ENCODE measurements around the gene MINAR2.

MINAR2 gene, protein sequence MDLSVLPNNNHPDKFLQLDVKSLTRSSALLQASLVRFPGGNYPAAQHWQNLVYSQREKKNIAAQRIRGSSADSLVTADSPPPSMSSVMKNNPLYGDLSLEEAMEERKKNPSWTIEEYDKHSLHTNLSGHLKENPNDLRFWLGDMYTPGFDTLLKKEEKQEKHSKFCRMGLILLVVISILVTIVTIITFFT

DNA sequence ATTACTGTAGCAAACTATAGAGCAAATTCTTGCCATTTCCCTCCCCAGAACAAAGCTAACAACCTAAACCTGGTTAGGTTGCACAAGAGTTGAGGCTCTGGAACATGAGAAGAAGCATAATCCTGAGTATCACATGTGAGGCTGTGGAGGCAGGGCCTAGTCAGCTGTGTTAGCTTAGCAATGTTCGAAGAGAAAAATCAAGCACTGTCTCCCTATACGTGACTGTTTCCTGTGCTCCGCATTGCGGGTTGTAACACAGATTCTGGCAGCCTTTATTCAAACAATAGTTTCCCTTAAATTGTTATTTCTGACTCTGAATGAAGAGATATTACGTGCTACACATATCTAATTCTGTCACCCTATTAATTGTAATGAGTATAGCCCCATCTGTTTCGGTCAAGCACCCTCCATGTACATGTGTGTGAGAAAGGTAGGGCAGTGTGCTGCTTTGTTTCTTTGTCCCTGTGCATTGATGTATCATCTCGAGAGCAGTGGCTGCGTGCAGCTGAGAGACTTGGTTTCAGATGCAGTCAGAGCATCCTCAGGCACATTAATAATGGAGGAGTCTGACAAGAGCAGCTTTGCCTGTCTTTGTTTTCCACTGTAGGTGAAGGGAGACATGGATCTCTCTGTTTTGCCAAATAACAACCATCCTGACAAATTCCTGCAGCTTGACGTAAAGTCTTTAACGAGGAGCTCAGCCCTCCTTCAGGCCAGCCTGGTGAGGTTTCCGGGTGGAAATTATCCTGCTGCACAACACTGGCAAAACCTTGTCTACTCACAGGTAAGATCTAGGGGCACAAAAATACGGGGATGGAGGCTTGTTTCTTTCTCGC is at the start of gene MINAR2:
Gene MINAR2 (plus strand): TSS at position 523 of the 836 bp plus-strand sequence. CDS start 97 bp downstream, at position 620.
- no peak for DNase-seq

DNA sequence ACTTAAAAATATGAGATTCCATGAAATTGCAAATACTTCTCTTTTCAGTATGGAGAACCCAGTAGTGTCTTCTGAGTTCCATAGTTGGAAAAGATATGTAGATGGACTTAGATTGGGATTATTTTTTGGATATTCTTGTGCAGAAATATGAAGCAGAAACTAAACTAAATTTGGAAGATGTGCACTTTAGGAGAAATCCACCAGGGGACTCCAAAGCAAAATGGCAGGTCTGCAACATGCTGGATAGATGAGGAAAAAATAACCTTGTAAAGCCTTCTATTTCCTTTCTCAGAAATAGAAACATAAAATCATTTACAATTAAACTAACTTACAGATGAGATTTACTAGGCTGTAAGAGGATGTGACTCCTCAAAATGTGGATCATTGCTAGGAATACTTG is 49.2 kb upstream of the MINAR2 start:
- DNase-seq = no peak

DNA sequence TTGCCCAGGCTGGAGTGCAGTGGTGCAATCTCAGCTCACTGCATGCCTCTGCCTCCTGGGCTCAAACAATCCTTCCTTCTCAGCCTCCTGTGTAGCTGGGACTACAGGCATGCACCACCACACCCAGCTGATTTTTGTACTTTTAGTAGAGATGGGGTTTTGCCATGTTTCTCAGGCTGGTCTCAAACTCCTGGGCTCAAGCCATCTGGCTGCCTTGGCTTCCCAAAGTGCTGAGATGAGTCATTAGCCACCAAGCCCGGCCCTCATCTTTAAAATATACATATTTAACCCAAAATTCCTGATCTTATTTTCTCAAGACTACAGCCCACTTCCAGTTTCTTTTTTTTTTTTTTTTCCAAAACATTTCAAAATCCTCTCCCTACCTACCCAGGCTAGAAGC is 31.7 kb upstream of the MINAR2 start:
- DNase-seq = no peak

DNA sequence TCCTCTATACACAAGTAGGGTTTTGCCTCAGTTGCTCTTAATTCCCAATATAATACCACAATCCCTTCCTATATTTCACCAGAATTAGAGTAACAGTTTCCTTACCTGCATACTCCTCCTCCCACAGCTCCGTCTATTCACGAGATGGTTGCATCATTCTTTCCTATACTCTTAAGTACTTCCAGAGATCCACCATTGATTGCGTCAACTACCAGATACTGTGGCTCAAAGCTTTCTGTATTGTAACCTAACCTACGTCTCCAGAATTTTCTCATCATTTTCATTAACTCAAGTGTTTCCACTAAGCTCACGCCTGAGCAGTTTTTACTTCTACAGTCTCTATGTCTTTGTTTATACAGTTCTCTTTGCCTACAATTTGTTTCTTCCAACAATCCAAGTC is 31.2 kb upstream of the MINAR2 start:
- no peak for DNase-seq

DNA sequence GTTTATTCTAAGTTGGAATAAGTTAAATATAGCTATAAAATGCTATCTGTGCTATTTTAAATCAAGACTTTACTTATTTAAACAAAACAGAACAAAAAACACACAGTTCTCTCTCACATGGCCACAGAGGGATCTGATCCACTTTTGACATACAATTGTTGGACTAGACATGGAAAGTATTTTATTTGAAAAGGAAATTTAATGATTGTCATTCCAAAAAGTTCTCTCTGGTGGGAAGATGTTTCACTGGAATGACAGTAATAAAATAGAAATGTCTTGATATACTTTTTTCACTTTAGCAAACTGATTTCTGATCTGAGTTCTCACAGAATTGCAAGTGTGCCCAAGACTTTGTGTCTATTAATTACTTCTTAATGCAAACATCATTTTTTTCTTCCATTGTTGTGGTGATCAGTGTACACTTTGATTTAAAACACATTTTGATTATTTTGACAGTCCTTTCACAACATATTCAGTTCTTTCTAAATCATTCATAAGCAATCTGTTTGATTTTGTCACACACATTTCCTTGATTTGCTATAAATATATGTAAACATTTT is 30.1 kb upstream of the MINAR2 start:
- no peak for DNase-seq

DNA sequence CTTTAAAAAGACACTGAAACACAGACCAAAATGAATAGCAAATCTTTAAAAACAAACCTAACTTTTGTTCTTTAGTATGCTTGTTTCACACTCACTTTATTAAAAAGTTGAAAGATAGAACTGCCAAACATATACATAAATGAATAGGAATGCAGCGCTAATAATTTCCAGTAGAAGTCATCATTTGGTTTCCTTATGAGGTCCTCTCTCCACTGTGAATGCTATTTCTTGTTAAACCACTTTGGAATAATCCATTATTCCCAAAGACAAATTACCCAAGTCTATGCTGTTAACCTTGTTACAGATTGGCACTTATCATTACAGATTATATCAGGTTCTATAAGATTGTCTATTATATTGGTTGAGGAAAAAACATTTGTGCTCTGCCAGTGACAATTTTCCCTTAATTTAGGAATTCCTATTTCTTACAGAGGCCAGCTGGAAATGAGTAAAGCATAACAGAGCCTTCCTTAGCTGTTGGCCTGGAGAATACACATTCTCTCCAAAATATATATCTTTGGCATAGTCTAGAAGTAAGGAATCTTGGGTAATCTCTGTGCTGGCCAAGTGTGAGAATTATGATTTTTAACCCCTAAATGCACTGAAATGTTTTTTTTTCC is 29.3 kb upstream of the MINAR2 start:
- DNase-seq = no peak

DNA sequence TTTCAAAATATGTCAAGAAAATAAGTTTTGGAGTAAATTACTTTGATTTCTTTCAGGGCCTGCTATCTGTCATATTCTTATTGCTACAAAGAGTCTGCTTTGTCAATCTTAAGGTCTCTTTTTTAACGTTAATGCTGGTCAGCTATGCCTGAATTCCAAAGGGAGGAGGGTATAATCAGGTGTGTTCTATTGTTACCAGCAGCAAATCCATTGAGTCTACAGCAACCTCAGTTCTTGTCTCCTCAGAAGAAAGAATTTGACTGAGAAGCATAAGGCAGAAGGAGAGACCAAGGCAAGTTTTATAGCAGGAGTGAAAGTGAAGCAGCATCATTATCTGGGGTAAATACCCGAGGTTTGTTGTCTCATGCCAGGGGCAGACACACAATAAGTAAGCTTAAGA is 23.7 kb upstream of the MINAR2 start:
- DNase-seq = no peak

DNA sequence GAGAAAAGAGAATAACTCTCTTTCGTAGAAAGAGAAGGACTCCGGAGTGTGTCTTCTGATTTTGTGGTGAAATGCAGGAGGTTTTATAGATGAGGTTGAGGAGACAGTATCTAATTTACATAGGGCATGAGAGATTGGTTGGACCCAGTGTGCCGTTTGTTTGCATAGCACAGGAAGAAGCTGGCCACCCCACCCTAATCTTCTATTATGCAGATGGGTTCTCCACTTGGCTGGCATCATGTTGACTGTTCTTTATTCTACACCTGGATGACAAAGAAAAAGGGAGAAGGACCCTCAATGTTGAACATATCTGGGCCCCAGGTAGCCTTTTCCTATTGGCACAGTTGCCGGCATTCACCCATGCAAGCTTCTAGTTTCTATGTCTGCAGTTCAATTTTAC is 23.2 kb upstream of the MINAR2 start:
- DNase-seq = no peak

DNA sequence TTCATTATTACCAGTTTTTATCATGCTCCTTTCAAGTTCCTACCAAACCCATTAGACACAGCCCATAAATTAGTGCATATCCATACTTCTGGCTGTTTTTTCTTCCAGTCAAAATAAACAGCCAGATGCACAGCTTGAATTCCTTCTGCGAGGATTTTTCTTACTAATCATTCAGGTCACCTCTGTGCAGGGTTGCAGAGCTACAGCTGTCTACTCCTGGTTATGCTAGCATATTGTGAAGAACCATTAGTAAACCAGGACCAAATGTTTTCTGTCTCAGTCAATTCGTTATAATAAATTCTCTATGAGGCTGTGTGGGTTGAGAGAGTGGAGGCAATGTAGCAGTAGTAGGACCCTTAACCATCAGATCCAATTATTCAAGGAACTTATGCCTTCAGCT is 8.1 kb upstream of the MINAR2 start:
- no peak for DNase-seq

DNA sequence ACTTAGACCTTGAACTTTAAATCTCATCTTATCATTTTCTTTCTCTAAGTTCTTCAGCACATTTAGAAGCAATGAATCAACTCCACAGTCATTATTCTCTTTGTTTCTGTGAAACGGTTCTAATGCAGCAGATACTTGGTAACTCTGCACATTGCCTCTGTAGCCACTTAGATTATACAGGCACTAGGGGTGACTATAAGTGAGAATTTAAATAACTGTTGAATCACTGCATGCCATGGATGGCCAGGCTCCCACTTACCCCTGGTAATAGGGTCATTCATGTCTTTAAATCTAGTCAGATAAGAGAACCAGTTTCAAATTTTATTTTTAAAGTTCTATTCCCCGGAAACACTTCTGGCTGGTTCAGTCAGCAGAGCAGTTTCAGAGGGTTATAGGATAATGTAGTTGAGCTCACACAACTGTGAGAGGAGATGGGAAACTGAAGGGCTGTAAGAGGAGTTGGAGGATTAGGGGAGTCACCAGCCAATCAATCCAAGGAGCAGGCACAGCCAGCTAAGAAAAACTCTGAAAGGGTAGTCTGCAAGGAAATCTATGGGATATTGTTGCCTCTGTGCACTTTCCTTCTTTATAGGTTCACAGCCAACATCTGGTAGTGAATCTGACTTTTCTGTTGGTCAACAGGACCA is 4.2 kb upstream of the MINAR2 start:
- DNase-seq = no peak

DNA sequence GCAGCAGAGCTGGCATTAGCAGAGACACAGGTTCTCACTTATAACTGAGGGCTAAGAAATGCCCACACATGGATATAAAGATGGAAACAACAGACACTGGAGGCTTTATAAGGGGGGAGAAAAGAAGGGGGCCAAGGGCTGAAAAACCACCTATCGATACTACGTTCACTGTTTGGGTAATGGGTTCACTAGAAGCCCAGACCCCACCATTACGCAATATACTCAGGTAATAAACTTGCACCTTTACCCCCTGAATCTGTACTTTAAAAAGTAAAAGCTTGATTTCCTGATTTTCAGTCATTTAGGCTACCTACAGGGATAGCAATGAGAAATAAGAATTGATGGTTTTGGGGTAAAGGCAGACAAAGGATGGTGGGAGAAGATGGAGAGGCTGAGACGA is 1.9 kb upstream of the MINAR2 start:
- DNase-seq = no peak

DNA sequence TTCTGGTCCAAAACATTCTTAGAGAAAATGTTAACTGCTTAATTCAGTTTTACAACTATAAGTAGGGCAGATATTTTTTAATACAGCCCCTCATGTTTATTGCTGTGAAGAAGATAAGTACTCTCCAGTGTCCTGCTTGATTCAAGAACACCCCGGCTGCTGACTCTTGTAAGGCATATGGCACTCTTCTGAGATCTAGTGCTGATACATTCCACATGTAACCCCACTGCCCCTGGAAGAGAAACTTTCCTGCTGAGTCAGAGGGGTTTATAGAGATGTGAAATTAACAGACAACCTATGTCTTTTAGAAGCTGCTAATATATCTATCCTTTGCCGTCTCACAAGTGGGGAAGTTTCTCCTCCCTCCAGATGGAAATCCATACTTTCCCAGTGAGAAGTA is 1.0 kb upstream of the MINAR2 start:
- no peak for DNase-seq

DNA sequence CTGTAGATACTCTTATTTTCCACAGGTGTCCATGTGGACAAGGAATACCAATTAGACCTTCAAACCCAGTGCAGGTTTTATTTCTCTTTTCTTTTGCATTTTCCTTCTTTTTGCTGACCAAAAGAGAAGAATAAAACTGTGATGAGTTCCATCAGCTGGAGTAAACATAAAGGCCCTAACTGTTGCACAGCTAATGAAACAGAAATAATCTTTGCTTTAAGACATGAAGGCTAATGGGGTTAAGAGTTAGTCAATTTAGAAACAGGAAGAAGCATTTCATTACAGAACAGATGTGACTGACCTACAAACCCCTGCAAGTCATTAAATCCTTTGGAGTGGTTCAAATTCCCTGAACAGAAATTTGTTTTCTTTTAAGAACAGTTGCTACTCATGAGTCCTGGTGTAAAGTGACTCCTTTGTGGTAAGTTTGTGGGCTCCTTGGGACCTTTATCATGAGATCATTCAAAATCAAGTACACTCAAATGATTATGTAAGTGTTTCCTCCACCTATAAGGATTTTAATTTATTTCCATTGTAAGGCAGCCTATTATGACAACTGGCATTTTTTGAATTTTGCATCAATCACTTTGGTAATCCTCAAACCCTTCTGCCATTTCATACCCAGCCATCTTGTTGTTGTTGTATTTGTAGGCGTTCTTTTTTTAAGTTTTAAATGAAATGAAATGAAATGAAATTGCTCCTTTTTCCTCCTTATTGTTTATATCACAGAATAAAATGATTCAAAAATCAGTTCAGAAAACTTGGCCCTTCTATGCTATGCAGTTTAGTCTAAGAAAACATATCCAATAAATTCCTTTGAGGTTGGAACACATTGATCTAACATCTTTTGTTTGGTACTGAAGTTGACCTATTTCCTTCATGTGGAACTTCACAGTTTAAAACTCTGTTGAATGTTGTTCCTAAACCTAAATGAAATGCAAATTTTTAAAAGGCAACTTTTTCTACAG is 1.3 kb downstream of the MINAR2 start:
- no peak for DNase-seq

DNA sequence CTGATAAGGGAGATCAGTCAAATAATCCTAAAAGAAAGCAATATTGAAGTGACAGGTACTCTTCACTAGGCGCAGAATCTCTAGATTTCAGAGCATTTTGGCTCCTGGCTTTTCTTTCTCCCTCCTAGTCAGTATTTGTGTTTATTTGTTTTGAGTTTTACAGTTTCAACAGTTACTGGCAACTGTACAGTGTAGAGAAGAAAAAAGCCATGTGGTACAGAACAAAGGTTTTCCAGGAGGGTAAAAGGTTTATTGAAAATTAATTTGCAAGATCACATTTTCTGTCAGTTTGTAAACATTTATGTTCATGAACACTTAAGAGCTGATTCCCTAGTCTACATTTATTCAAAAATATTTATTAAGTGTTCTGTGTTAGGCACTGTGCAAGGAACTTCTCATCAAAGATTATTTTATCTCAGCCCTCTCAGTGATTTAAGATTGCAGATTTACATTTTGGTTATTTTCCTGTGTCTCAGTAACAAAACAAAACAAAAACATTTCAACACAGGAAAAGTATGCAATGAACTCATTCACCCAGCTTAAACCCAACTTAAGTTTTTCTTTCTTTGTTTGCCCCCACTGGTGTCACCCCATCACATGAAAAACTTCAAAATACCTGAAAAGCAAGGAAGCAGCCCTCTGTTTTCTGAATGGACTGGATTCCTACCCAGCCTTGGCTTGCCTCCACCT is 12.9 kb downstream of the MINAR2 start:
- no peak for DNase-seq

DNA sequence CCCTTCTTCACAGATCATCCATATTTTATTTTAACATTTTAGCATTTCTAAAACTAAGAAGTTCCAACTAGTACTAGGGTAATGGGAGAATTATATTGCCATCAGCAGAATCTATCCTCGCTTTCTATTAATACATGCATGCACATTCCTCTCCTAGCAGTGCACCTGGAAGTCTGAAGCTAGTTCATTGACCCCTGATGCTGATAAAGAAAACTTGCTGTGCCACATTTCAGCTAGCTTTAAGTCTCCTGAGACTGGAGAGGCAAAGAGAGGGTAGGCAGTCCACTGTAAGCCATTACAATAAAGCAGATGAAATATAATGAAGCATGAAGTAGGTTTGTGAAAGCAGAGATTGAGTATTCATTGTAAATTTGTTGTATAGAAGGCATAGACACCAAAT is 15.8 kb downstream of the MINAR2 start:
- no peak for DNase-seq

DNA sequence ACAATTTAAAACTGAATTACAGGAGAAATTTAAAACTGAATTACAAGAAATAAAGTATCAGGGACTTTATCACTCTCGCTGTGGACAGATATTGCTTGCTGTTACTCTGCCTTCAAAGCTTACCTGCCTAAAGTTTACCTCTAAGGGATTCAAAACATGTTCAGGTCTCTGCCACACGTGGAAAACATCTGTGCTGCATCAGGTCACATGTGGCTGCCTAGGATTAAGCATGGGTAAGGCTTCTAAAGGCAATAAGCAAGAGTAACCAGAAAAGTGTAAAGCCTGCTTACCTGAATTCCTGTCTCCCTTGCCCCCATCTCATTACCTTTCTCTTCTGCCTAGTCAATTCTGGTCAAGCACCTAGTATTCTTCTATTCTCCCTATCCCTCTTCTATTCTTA is 18.9 kb downstream of the MINAR2 start:
- no peak for DNase-seq

DNA sequence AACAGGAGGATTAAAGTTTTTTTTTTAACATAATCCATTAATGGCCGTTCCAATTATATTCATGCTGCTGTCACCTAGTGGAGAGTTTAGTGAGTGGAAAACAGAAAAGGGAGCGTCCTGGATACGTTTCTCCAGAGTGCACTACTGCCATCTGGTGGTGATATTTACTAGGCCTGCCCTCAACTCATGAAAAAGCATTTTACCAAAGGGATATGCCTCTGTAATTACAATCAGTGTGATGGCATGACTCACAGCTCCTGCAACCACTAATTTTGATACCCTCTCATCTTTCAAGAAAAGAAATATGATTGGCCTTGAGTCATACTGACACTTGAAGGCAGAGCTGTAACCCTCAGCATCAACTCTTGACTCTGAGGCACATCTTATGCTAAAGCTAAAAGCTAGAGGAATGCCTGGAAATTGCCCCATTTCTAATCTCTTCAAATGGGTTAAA is 20.1 kb downstream of the MINAR2 start:
- DNase-seq = peak; percentile 78

DNA sequence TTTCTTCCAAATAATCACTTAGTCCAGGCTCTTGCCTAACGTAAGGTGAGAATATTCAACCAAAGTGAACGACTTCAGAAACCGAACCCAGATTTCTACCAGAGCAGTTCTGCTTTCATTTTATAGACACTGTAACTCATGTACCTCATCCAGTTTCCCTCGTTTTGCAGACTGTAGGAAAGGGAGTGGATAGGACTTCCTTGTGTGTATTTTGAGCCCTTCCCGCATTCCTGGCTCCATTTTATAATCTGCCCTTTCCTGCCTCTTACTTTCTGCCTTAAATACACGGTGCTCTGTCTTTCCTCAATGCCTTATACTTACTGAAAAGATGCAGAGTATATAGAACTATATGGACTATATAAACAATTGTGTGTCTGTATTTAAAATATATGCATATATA is 20.8 kb downstream of the MINAR2 start:
- DNase-seq = no peak

DNA sequence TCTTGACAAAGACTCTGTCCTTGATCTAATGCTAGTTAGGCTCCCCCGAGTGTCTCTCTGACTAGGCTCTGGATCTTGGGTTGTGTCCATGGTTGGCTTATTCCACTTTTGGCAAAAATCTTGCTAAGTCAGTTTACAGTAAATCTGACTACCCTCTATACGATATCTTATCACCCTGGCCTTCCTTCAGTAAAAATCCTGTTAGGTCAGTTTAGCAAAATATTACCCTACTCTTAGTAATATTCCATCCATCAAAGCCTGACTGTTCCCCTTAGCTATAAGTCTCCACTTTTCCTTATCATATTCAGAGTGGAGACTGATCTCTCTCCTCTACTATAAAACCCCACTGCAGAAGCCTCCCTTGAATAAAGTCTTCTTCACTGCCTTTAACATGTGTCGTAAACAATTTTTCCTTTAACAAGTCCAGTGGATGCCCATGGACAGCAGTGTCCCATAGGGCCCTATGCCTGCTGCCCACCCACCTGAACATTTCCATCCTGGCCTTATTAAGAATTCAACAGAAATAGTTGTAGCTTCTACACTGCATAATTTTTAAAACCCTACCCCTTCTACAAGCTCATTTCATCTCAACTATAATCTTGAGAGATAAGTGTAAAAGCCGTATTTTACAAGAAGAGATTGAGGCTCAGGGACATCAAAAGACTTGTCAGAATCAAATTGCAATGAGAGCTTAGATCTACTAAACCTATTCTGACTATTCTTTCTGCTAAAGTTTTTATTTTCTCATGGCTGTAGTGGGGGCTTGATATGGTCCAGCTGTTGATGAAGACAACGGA is 22.3 kb downstream of the MINAR2 start:
- DNase-seq = no peak

DNA sequence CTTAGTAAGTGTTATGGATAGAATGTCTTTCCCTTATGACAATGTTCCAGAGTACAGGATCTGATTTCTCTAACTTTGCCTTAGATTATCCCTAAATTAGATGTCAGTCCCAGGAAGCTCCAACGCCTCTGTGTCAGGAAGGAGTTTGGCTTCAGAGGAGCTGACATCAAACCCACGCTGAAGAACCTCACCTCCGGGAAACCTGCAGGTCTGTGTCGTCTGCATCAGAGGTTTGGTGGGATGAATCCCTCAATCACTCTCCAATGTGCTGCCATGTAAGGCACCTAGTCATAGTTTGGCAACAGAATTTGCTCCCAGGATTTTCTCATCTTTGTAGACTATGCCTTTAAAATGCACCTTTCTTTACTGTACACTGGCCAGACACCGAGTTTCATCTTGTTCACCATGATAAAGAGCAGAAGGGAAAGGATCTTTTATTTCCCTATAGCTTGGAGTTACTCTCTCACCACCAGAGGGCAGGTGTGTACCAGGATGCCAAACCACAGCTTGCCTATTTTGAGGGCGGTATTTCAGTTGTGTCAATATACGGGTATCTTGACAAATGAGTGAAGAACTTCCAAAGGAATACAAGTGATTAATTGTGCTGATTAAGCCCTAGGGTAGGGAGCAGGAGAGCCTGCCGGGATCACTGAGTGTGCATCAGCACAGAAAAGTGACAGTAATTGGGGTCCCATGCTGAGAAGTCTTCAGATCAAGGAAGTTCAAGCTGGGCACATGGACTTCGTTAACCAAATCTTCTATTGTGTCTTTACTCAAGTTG is 23.4 kb downstream of the MINAR2 start:
- peak; percentile 68 for DNase-seq
